ENCODE results near the gene SEPTIN2. TPM values are rescaled to one million over a fixed set of nuclear protein-coding genes. Genes with fewer than 3 reads are reported as not detected.

Gene SEPTIN2
- total and polyA plus RNA-seq, 10 of the 15 experiments (the other 5 are each of a cell fraction or from before 2014, with no cell fraction given) = 169 to 474 (median 269) TPM

GRCh38 chr2:241351640-241352031, 35.9 kb downstream of the SEPTIN2 start (continued):
- TF ChIP-seq NFXL1 (IDR thresholded peaks at IDR 0.05; ENCODE audit: borderline replicate concordance) = no peak
- no peak for TF ChIP-seq MTA3 (IDR thresholded peaks at IDR 0.05; ENCODE audit: borderline replicate concordance, low read length)
- no peak for TF ChIP-seq SREBF1 (IDR thresholded peaks at IDR 0.05; ENCODE audit: low read length)
- TF ChIP-seq, protein P1, sequence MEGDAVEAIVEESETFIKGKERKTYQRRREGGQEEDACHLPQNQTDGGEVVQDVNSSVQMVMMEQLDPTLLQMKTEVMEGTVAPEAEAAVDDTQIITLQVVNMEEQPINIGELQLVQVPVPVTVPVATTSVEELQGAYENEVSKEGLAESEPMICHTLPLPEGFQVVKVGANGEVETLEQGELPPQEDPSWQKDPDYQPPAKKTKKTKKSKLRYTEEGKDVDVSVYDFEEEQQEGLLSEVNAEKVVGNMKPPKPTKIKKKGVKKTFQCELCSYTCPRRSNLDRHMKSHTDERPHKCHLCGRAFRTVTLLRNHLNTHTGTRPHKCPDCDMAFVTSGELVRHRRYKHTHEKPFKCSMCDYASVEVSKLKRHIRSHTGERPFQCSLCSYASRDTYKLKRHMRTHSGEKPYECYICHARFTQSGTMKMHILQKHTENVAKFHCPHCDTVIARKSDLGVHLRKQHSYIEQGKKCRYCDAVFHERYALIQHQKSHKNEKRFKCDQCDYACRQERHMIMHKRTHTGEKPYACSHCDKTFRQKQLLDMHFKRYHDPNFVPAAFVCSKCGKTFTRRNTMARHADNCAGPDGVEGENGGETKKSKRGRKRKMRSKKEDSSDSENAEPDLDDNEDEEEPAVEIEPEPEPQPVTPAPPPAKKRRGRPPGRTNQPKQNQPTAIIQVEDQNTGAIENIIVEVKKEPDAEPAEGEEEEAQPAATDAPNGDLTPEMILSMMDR (IDR thresholded peaks at IDR 0.05 in 2 of 3, conservative IDR thresholded peaks at IDR 0.05 in 1 of 3; ENCODE audit: control insufficient read depth in 2 of 3, extremely low read depth in 1 of 3, insufficient read depth in 1 of 3, low read depth in 3 of 3, low read length in 3 of 3) = no peak
- TF ChIP-seq PAX8 (IDR thresholded peaks at IDR 0.05) = no peak
- no peak for TF ChIP-seq HSF1 (IDR thresholded peaks at IDR 0.05; ENCODE audit: low read depth, low read length)
- no peak for TF ChIP-seq SUPT20H (IDR thresholded peaks at IDR 0.05; ENCODE audit: borderline replicate concordance, control insufficient read depth, low read depth, low read length)
- TF ChIP-seq JUND (IDR thresholded peaks at IDR 0.05; ENCODE audit: low read depth, low read length) = no peak
- TF ChIP-seq TARDBP (IDR thresholded peaks at IDR 0.05; ENCODE audit: borderline replicate concordance) = no peak
- no peak for TF ChIP-seq POLR2AphosphoS2 (IDR thresholded peaks at IDR 0.05; ENCODE audit: low read depth, low read length)
- no peak for TF ChIP-seq YY1 (IDR thresholded peaks at IDR 0.05; ENCODE audit: low read depth, low read length)
- TF ChIP-seq, protein P2, sequence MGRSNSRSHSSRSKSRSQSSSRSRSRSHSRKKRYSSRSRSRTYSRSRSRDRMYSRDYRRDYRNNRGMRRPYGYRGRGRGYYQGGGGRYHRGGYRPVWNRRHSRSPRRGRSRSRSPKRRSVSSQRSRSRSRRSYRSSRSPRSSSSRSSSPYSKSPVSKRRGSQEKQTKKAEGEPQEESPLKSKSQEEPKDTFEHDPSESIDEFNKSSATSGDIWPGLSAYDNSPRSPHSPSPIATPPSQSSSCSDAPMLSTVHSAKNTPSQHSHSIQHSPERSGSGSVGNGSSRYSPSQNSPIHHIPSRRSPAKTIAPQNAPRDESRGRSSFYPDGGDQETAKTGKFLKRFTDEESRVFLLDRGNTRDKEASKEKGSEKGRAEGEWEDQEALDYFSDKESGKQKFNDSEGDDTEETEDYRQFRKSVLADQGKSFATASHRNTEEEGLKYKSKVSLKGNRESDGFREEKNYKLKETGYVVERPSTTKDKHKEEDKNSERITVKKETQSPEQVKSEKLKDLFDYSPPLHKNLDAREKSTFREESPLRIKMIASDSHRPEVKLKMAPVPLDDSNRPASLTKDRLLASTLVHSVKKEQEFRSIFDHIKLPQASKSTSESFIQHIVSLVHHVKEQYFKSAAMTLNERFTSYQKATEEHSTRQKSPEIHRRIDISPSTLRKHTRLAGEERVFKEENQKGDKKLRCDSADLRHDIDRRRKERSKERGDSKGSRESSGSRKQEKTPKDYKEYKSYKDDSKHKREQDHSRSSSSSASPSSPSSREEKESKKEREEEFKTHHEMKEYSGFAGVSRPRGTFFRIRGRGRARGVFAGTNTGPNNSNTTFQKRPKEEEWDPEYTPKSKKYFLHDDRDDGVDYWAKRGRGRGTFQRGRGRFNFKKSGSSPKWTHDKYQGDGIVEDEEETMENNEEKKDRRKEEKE (IDR thresholded peaks at IDR 0.05) = no peak
- TF ChIP-seq NFYA (IDR thresholded peaks at IDR 0.05; ENCODE audit: borderline replicate concordance, low read depth, low read length) = no peak

Data from GM12878 (cell line).